Activated CD4-positive, CD25-positive, alpha-beta regulatory T cell treated with anti-CD3 and anti-CD28 coated beads, Interleukin-2, amount 50 U/mL, for 16 hours (primary cell): Measurements from ENCODE around the gene KBTBD6.
"Not testable (repeated sequence)": the region's sequence is repeated elsewhere in the genome, so short reads cannot be mapped to it uniquely, and the experiment has no call there.

Experiments used
- DNase-seq: peaks from one replicate; pipeline ENCODE4 v3.0.0-alpha.2; 2020; ENCODE audit warnings: low read depth, low spot score

Gene KBTBD6

GRCh38 chr13:41136396-41137031 is 3.9 kb upstream of the KBTBD6 start:
- DNase-seq: no peak

GRCh38 chr13:41133951-41134350 is 1.3 kb upstream of the KBTBD6 start:
- no peak for DNase-seq

GRCh38 chr13:41131660-41132511 is 716 bp downstream of the KBTBD6 start:
- not testable (repeated sequence) for DNase-seq

- DNase-seq: not testable (repeated sequence)
Measured at GRCh38 chr13:41131189-41131588, 1.4 kb downstream of the KBTBD6 start.

GRCh38 chr13:41130356-41130755 is 2.2 kb downstream of the KBTBD6 start:
- DNase-seq: no peak

GRCh38 chr13:41127701-41128100 is 4.9 kb downstream of the KBTBD6 start:
- no peak for DNase-seq

- DNase-seq: no peak
Measured at GRCh38 chr13:41122838-41123237, 9.8 kb downstream of the KBTBD6 start.

- DNase-seq: no peak
Measured at GRCh38 chr13:41117869-41118268, 14.7 kb downstream of the KBTBD6 start.

- no peak for DNase-seq
Measured at GRCh38 chr13:41111454-41111853, 21.1 kb downstream of the KBTBD6 start.

- DNase-seq: no peak
Measured at GRCh38 chr13:41107584-41108014, 25.0 kb downstream of the KBTBD6 start.

- no peak for DNase-seq
Measured at GRCh38 chr13:41107104-41107571, 25.5 kb downstream of the KBTBD6 start.

GRCh38 chr13:41099986-41100385 is 32.6 kb downstream of the KBTBD6 start:
- DNase-seq: no peak

GRCh38 chr13:41098761-41099160 is 33.8 kb downstream of the KBTBD6 start:
- DNase-seq: no peak

- DNase-seq: not testable (repeated sequence)
Measured at GRCh38 chr13:41095681-41096080, 36.9 kb downstream of the KBTBD6 start.

- DNase-seq: no peak
Measured at GRCh38 chr13:41085961-41086585, 46.5 kb downstream of the KBTBD6 start.

GRCh38 chr13:41079725-41080124 is 52.9 kb downstream of the KBTBD6 start:
- DNase-seq: no peak
